HepG2 (cell line): ENCODE measurements around the gene CCDC85C. TPM values are rescaled to one million over a fixed set of nuclear protein-coding genes. Genes with fewer than 3 reads are reported as not detected.

Experiments
- ATAC-seq: fragments of 200-7000 bp; cut with Tn5 transposase; 3 replicates; pipeline ENCODE4 v1.9.1; 2020; ENCODE audit warnings: mild to moderate bottlenecking, moderate library complexity
- BruUV-seq: library from RNA; stranded (reverse); fragments of 400-500 nt; replicated peaks from 2 replicates; lab custom pipeline; 2021; lab: Mats Ljungman, UMichigan
- CTCF ChIA-PET: fragments of 300-600 bp; formaldehyde crosslinking; extraction: SDS; loops from one replicate; lab custom pipeline; 2021; ENCODE audit warnings: low total read pairs, inconsistent platforms, low intra/inter-chr PET ratio; lab: Yijun Ruan, JAX
- POLR2A ChIA-PET: fragments of 350-600 bp; sonication (Branson Sonifier 250); formaldehyde crosslinking; loops from one replicate; lab custom pipeline; 2020; ENCODE audit warnings: antibody characterized with exemption, inconsistent platforms; lab: Yijun Ruan, JAX
- DNase-seq: peaks from one replicate; pipeline ENCODE4 v3.0.0-alpha.2; 2015; ENCODE audit warnings: low spot score
- FAIRE-seq: peaks from 3 replicates; lab custom pipeline; 2011; peaks lifted over from hg19 to GRCh38; lab: Jason Lieb, UNC
- H2AFZ ChIP-seq: one replicate; pipeline ENCODE4 v1.6.1; 2011; ENCODE audit warnings: low read length, inconsistent platforms
- H3K27ac ChIP-seq: fragments of 300-600 bp; 3 replicates; pipeline ENCODE4 v1.8.0; 2011; ENCODE audit warnings: mixed run types, mild to moderate bottlenecking, mixed read lengths, low read length, inconsistent platforms; ENCODE audit not compliant: insufficient read depth; ENCODE audit errors: extremely low read length
- H3K27me3 ChIP-seq, 2 experiments: fragments of 200-600 bp in 1 of 2; 2 replicates in 1 of 2; 3 replicates in 1 of 2; pipeline versions ENCODE4 v1.6.0 to v1.8.0; 2011; ENCODE audit warnings: low read length in 2 of 2, mild to moderate bottlenecking in 2 of 2, moderate library complexity in 2 of 2, inconsistent platforms in 1 of 2; ENCODE audit not compliant: insufficient read depth in 2 of 2, control insufficient read depth in 1 of 2
- H3K36me3 ChIP-seq, 2 experiments: fragments of 200-600 bp in 1 of 2; replicated peaks in 1 of 2; 2 replicates in 1 of 2; 3 replicates in 1 of 2; pipeline versions ENCODE4 v1.5.1 to v1.8.0; 2011; ENCODE audit warnings: low read length in 2 of 2, inconsistent platforms in 1 of 2; ENCODE audit not compliant: insufficient read depth in 2 of 2, control insufficient read depth in 1 of 2
- H3K4me1 ChIP-seq: 2 replicates; pipeline ENCODE4 v1.5.1; 2012; ENCODE audit warnings: low read length, inconsistent platforms; ENCODE audit not compliant: insufficient read depth
- H3K4me2 ChIP-seq: 2 replicates; pipeline ENCODE4 v1.6.0; 2011; ENCODE audit warnings: low read depth, low read length, inconsistent platforms
- H3K4me3 ChIP-seq, 3 experiments: fragments of 200-600 bp in 1 of 3; sonication (generic), shearing (Covaris generic) in 1 of 3; replicated peaks in 1 of 3; 2 replicates each; pipeline ENCODE4 v1.5.1; 2011 to 2016; ENCODE audit warnings: low read length in 3 of 3, inconsistent platforms in 2 of 3, low read depth in 2 of 3, mild to moderate bottlenecking in 2 of 3, control low read depth in 1 of 3, mixed read lengths in 1 of 3; ENCODE audit not compliant: insufficient read depth in 1 of 3
- H3K79me2 ChIP-seq: one replicate; pipeline ENCODE4 v1.6.1; 2011; ENCODE audit warnings: low read length, inconsistent platforms; ENCODE audit not compliant: insufficient read depth
- H3K9ac ChIP-seq: 2 replicates; pipeline ENCODE4 v1.6.0; 2011; ENCODE audit warnings: mild to moderate bottlenecking, low read depth, low read length, inconsistent platforms; ENCODE audit not compliant: insufficient read depth
- H3K9me3 ChIP-seq: 2 replicates; pipeline ENCODE4 v1.5.1; 2012; ENCODE audit warnings: mild to moderate bottlenecking, low read length
- H4K20me1 ChIP-seq: 2 replicates; pipeline ENCODE4 v1.6.0; 2011; ENCODE audit warnings: inconsistent platforms, mild to moderate bottlenecking, low read length, moderate library complexity; ENCODE audit not compliant: insufficient read depth
- EED ChIP-seq: sonication (generic); formaldehyde crosslinking; IDR thresholded peaks from 2 replicates; pipeline ENCODE4 v1.5.0; 2020; ENCODE audit warnings: mild to moderate bottlenecking, missing genetic modification reagents
- MYC ChIP-seq: sonication (generic); formaldehyde crosslinking; IDR thresholded peaks from 2 replicates; pipeline ENCODE4 v1.9.0; 2021; ENCODE audit warnings: missing genetic modification reagents, borderline replicate concordance
- SRSF4 ChIP-seq: fragments of 200-400 bp; formaldehyde crosslinking; IDR thresholded peaks from one replicate; pipeline ENCODE4 v1.6.1; 2018; ENCODE audit warnings: mild to moderate bottlenecking, low read depth, low read length, moderate library complexity; ENCODE audit not compliant: poor library complexity, severe bottlenecking
- ZNF772 ChIP-seq: sonication (generic); formaldehyde crosslinking; IDR thresholded peaks from 2 replicates; pipeline ENCODE4 v1.5.0; 2020; ENCODE audit warnings: mild to moderate bottlenecking, missing genetic modification reagents
- ZNF782 ChIP-seq: sonication (generic); formaldehyde crosslinking; IDR thresholded peaks from 2 replicates; pipeline ENCODE4 v1.4.0; 2020; ENCODE audit warnings: missing genetic modification reagents, mild to moderate bottlenecking, borderline replicate concordance
- ZSCAN25 ChIP-seq: sonication (generic); formaldehyde crosslinking; IDR thresholded peaks from 2 replicates; pipeline ENCODE4 v1.8.0; 2022; ENCODE audit warnings: mild to moderate bottlenecking, missing genetic modification reagents
- WGBS: methylation state at CpG from one replicate; pipeline ENCODE4 v1.1.6; 2017; ENCODE audit warnings: low lambda C conversion rate; 5-methylcytosine and 5-hydroxymethylcytosine counted together
- in situ Hi-C: cut with HindIII; loops from 2 replicates; pipeline ENCODE4 v1.10.0; 2017; ENCODE audit warnings: low pct_unique_long_range_greater_than_20kb; ENCODE audit not compliant: extremely low pct_ligation_motif_present
- intact Hi-C: fragments of 100-400 bp; cut with micrococcal nuclease; formaldehyde crosslinking; loops from one replicate; pipeline ENCODE4 v1.10.0; 2022; ENCODE audit not compliant: unreplicated experiment
- polyA plus RNA-seq, 8 experiments: library from polyadenylated mRNA; depleted of rRNA in 3 of 8; stranded (reverse) in 7 of 8; unstranded in 1 of 8; fragments of >200 nt; fragmentation: Illumina TruSeq in 4 of 8; extraction: Trizol in 4 of 8; gene quantifications; 2 replicates each; pipeline versions ENCODE4 v1.2.1 to v1.2.3, GENCODE V29; 2011 to 2016; ENCODE audit warnings: low read depth in 4 of 8, missing spikeins in 1 of 8, mixed read lengths in 1 of 8; ENCODE audit not compliant: insufficient read depth in 1 of 8
- total RNA-seq, 5 experiments: library from RNA; depleted of rRNA; stranded (reverse); fragments of >200 nt; fragmentation: Illumina TruSeq; extraction: Trizol; gene quantifications; 2 replicates each; pipeline ENCODE4 v1.2.3, GENCODE V29; 2016; ENCODE audit warnings: low read depth in 1 of 5
- TF ChIP-seq, protein P1 (sequence below): sonication (generic); formaldehyde crosslinking; IDR thresholded peaks from 2 replicates; pipeline ENCODE4 v1.4.0; 2020; ENCODE audit warnings: missing genetic modification reagents, mild to moderate bottlenecking, borderline replicate concordance
- TF ChIP-seq, protein P2 (sequence below): sonication (generic); formaldehyde crosslinking; conservative IDR thresholded peaks from 2 replicates; pipeline ENCODE4 v1.4.0; 2020; ENCODE audit warnings: missing genetic modification reagents
- TF ChIP-seq, protein P3 (sequence below): sonication (generic); formaldehyde crosslinking; IDR thresholded peaks from 2 replicates; pipeline ENCODE4 v1.9.0; 2021; ENCODE audit warnings: mild to moderate bottlenecking, missing genetic modification reagents

Gene CCDC85C
- total and polyA plus RNA-seq, 2 of the 13 experiments (the other 11 are each of a cell fraction or from before 2014, with no cell fraction given): 18.8 to 43.8 TPM

DNA sequence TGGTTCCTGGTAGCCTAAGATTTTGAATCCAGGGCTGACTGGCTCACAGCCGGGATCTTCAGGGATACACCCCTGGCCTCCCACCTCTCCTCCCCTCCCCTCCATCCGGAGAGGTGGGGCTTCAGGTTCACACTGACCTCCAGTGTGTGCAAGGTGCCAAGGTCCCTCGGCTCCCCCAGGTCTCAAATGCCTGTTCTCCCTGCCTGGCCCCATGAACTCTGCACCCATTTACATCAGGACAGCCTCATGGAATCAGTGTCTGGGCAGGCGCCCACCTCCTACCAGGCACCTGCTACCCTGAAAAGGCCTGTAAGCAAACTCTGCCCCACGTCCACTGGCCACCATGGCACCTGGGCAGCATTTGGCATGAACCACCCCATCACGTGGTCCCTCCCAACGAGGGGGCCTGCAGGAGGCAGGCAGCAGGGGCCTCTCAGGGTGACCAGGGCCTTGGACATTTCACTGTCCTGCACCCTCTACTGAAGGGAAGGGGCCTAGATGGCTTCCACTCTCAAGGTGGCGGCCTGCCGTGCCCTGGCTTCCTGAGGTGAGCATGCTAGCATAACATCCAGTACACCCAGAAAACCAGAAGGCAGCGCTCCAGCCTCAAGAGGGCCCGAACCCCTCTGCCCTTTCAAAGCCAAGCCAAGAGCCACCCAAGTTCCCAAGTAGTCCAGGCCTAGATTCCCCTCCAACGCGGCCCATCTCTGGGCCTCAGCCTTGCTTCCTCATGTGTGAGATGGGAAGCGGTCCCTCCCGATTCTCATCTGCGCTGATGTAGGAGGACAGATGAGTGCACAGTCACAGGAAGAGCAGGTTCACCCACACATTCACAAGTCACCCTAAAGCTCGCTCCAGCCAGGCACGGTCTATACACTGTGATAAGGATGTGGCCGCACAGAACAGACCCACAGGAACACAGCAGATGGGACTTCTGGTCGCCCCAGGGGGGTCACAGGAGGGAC, 37.3 kb downstream of the CCDC85C start:
- DNase-seq (peak; percentile 89), FAIRE-seq (peak; percentile 96), ATAC-seq (peak; percentile 74)
- Histone ChIP-seq H3K27me3 (no peaks in the 10 kb centered on the region), H3K9ac (peak overlapping the region; percentile 67), H2AFZ (no peak overlapping the region), H3K36me3 (no peaks in the 10 kb centered on the region), H3K27ac (peak overlapping the region; percentile 91), H4K20me1 (peaks cover 12% of the 10 kb centered on the region), H3K79me2 (peaks cover 95% of the 10 kb centered on the region), H3K4me2 (peak overlapping the region; percentile 80), H3K4me1 (peaks cover 96% of the 10 kb centered on the region), H3K4me3 (peak overlapping the region in 1 of 3 experiments; percentile 54; a peak in 2 of 6 replicates), H3K9me3 (no peaks in the 10 kb centered on the region)
- WGBS: 100% methylated on average over 1 of the region's 20 CpGs
- POLR2A ChIA-PET: interaction anchor here (0.9 to 2.1 kb wide), 2 partner anchors 8 to 11 kb away, joined by 3 to 8 read pairs; no protein-coding TSS in a partner anchor
- TSS peak; percentile 70 for BruUV-seq
- CTCF ChIA-PET: no interaction called here
- intact Hi-C loops: loop anchor here (1.0 to 2.0 kb wide), 2 partner anchors 14 to 38 kb away; partner anchors contain the start of gene CCDC85C
- in situ Hi-C loops: loop anchor here (5.0 kb wide), 1 partner anchor 36 kb away; the partner anchor contains the start of gene CCDC85C
- TF ChIP-seq ZSCAN25 (CRISPR knock-in tag): peak; percentile 94
- TF ChIP-seq SRSF4: no peak
- TF ChIP-seq, protein P1, sequence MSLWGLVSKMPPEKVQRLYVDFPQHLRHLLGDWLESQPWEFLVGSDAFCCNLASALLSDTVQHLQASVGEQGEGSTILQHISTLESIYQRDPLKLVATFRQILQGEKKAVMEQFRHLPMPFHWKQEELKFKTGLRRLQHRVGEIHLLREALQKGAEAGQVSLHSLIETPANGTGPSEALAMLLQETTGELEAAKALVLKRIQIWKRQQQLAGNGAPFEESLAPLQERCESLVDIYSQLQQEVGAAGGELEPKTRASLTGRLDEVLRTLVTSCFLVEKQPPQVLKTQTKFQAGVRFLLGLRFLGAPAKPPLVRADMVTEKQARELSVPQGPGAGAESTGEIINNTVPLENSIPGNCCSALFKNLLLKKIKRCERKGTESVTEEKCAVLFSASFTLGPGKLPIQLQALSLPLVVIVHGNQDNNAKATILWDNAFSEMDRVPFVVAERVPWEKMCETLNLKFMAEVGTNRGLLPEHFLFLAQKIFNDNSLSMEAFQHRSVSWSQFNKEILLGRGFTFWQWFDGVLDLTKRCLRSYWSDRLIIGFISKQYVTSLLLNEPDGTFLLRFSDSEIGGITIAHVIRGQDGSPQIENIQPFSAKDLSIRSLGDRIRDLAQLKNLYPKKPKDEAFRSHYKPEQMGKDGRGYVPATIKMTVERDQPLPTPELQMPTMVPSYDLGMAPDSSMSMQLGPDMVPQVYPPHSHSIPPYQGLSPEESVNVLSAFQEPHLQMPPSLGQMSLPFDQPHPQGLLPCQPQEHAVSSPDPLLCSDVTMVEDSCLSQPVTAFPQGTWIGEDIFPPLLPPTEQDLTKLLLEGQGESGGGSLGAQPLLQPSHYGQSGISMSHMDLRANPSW (CRISPR knock-in tag): 0 out of 2 replicates have a peak, but pooled peaks have one; percentile 57
- TF ChIP-seq EED: 0 out of 2 replicates have a peak, but pooled peaks have one; percentile 67
- TF ChIP-seq, protein P2, sequence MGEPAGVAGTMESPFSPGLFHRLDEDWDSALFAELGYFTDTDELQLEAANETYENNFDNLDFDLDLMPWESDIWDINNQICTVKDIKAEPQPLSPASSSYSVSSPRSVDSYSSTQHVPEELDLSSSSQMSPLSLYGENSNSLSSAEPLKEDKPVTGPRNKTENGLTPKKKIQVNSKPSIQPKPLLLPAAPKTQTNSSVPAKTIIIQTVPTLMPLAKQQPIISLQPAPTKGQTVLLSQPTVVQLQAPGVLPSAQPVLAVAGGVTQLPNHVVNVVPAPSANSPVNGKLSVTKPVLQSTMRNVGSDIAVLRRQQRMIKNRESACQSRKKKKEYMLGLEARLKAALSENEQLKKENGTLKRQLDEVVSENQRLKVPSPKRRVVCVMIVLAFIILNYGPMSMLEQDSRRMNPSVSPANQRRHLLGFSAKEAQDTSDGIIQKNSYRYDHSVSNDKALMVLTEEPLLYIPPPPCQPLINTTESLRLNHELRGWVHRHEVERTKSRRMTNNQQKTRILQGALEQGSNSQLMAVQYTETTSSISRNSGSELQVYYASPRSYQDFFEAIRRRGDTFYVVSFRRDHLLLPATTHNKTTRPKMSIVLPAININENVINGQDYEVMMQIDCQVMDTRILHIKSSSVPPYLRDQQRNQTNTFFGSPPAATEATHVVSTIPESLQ (CRISPR knock-in tag): no peak
- TF ChIP-seq ZNF772 (CRISPR knock-in tag): peak; percentile 81
- TF ChIP-seq ZNF782 (CRISPR knock-in tag): 0 out of 2 replicates have a peak, but pooled peaks have one; percentile 52
- TF ChIP-seq, protein P3, sequence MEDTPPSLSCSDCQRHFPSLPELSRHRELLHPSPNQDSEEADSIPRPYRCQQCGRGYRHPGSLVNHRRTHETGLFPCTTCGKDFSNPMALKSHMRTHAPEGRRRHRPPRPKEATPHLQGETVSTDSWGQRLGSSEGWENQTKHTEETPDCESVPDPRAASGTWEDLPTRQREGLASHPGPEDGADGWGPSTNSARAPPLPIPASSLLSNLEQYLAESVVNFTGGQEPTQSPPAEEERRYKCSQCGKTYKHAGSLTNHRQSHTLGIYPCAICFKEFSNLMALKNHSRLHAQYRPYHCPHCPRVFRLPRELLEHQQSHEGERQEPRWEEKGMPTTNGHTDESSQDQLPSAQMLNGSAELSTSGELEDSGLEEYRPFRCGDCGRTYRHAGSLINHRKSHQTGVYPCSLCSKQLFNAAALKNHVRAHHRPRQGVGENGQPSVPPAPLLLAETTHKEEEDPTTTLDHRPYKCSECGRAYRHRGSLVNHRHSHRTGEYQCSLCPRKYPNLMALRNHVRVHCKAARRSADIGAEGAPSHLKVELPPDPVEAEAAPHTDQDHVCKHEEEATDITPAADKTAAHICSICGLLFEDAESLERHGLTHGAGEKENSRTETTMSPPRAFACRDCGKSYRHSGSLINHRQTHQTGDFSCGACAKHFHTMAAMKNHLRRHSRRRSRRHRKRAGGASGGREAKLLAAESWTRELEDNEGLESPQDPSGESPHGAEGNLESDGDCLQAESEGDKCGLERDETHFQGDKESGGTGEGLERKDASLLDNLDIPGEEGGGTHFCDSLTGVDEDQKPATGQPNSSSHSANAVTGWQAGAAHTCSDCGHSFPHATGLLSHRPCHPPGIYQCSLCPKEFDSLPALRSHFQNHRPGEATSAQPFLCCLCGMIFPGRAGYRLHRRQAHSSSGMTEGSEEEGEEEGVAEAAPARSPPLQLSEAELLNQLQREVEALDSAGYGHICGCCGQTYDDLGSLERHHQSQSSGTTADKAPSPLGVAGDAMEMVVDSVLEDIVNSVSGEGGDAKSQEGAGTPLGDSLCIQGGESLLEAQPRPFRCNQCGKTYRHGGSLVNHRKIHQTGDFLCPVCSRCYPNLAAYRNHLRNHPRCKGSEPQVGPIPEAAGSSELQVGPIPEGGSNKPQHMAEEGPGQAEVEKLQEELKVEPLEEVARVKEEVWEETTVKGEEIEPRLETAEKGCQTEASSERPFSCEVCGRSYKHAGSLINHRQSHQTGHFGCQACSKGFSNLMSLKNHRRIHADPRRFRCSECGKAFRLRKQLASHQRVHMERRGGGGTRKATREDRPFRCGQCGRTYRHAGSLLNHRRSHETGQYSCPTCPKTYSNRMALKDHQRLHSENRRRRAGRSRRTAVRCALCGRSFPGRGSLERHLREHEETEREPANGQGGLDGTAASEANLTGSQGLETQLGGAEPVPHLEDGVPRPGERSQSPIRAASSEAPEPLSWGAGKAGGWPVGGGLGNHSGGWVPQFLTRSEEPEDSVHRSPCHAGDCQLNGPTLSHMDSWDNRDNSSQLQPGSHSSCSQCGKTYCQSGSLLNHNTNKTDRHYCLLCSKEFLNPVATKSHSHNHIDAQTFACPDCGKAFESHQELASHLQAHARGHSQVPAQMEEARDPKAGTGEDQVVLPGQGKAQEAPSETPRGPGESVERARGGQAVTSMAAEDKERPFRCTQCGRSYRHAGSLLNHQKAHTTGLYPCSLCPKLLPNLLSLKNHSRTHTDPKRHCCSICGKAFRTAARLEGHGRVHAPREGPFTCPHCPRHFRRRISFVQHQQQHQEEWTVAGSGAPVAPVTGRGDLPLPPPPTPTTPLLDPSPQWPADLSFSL (CRISPR knock-in tag): no peak
- peak; percentile 93 for TF ChIP-seq MYC (CRISPR knock-in tag)
